Measurements from ENCODE around the gene TNS1.
A peak's percentile ranks its signal among the peaks of the same experiment; 100 is the strongest.

TNS1 gene

DNA sequence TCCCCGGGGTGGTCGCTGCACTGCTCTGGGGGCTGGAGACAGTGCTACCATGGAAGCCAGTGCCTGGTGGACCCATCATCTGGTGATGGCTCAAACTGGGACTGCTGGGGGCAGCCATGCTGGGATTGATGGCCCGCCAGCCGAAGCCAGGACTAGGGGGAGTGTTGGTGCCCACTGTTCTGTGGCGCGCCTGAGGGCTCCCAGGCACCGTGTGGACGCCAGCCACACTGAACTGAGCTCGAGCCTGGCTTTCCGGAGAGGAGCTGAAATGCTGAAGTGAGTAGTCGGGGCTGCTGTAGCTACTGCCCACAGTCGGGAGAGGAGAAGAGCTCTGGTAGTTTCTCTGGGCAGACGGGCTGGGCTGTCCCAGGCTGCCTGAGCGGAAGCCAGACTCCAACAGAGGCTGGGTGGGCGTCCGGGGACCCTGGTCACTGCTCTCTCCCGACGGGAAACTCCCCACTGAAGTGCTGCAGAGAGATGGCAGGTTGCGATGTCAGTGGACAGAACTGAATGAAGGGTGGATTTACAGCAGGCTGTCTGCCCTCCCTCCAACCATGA lies 184.4 kb downstream of the TNS1 start:
- Histone ChIP-seq H3K79me2 (no peaks in the 10 kb centered on the region), H3K4me3 (ENCODE audit: low read depth, low read length) (no peak overlapping the region), H2AFZ (no peak overlapping the region), H3K27me3 (ENCODE audit: control insufficient read depth, insufficient read depth, low read length) (no peaks in the 10 kb centered on the region), H3K27ac (no peak overlapping the region), H3K36me3 (ENCODE audit: control insufficient read depth, insufficient read depth, low read length) (no peaks in the 10 kb centered on the region), H3K9me3 (ENCODE audit: control insufficient read depth, low read length) (no peaks in the 10 kb centered on the region), H3K4me2 (ENCODE audit: low read length) (no peak overlapping the region), H3K4me1 (no peaks in the 10 kb centered on the region), H3K9ac (no peak overlapping the region)
- TF ChIP-seq, protein P1, sequence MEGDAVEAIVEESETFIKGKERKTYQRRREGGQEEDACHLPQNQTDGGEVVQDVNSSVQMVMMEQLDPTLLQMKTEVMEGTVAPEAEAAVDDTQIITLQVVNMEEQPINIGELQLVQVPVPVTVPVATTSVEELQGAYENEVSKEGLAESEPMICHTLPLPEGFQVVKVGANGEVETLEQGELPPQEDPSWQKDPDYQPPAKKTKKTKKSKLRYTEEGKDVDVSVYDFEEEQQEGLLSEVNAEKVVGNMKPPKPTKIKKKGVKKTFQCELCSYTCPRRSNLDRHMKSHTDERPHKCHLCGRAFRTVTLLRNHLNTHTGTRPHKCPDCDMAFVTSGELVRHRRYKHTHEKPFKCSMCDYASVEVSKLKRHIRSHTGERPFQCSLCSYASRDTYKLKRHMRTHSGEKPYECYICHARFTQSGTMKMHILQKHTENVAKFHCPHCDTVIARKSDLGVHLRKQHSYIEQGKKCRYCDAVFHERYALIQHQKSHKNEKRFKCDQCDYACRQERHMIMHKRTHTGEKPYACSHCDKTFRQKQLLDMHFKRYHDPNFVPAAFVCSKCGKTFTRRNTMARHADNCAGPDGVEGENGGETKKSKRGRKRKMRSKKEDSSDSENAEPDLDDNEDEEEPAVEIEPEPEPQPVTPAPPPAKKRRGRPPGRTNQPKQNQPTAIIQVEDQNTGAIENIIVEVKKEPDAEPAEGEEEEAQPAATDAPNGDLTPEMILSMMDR (IDR thresholded peaks at IDR 0.05) = no peak

GRCh38 chr2:217817466-217818292 lies 185.1 kb downstream of the TNS1 start:
- Histone ChIP-seq H3K27ac (no peak overlapping the region), H3K9ac (no peak overlapping the region)
- TF ChIP-seq, protein P1 (IDR thresholded peaks at IDR 0.05) = no peak

GRCh38 chr2:217816396-217816869 lies 186.4 kb downstream of the TNS1 start:
- Histone ChIP-seq H3K4me1 (no peaks in the 10 kb centered on the region), H3K4me2 (ENCODE audit: low read length) (no peak overlapping the region), H3K27me3 (ENCODE audit: control insufficient read depth, insufficient read depth, low read length) (no peaks in the 10 kb centered on the region), H3K36me3 (ENCODE audit: control insufficient read depth, insufficient read depth, low read length) (no peaks in the 10 kb centered on the region), H3K9me3 (ENCODE audit: control insufficient read depth, low read length) (no peaks in the 10 kb centered on the region), H3K9ac (no peak overlapping the region), H3K79me2 (no peaks in the 10 kb centered on the region), H3K4me3 (ENCODE audit: low read depth, low read length) (no peak overlapping the region), H3K27ac (peak overlapping the region; percentile 6), H2AFZ (no peak overlapping the region)
- TF ChIP-seq, protein P1 (IDR thresholded peaks at IDR 0.05) = no peak

More at GRCh38 chr2:217817466-217818292, 185.1 kb downstream of the TNS1 start:
- H3K4me2 ChIP-seq (ENCODE audit: low read length) = no peak overlapping the region
- H3K79me2 ChIP-seq = no peaks in the 10 kb centered on the region
- H3K4me3 ChIP-seq (ENCODE audit: low read depth, low read length) = no peak overlapping the region
- no peaks in the 10 kb centered on the region for H3K9me3 ChIP-seq (ENCODE audit: control insufficient read depth, low read length)
- no peaks in the 10 kb centered on the region for H3K36me3 ChIP-seq (ENCODE audit: control insufficient read depth, insufficient read depth, low read length)
- H3K4me1 ChIP-seq = no peaks in the 10 kb centered on the region
- no peaks in the 10 kb centered on the region for H3K27me3 ChIP-seq (ENCODE audit: control insufficient read depth, insufficient read depth, low read length)
- no peak overlapping the region for H2AFZ ChIP-seq

GRCh38 chr2:217813828-217814227 lies 189.0 kb downstream of the TNS1 start:
- no peaks in the 10 kb centered on the region for H3K79me2 ChIP-seq
- H3K9me3 ChIP-seq (ENCODE audit: control insufficient read depth, low read length) = no peaks in the 10 kb centered on the region
- H3K4me1 ChIP-seq = no peaks in the 10 kb centered on the region
- TF ChIP-seq, protein P1 (IDR thresholded peaks at IDR 0.05) = no peak
- H3K4me2 ChIP-seq (ENCODE audit: low read length) = no peak overlapping the region
- H2AFZ ChIP-seq = no peak overlapping the region
- H3K36me3 ChIP-seq (ENCODE audit: control insufficient read depth, insufficient read depth, low read length) = no peaks in the 10 kb centered on the region
- no peaks in the 10 kb centered on the region for H3K27me3 ChIP-seq (ENCODE audit: control insufficient read depth, insufficient read depth, low read length)
- H3K4me3 ChIP-seq (ENCODE audit: low read depth, low read length) = no peak overlapping the region
- no peak overlapping the region for H3K27ac ChIP-seq
- H3K9ac ChIP-seq = no peak overlapping the region
